ENCODE measurements around the gene KDM2A.

KDM2A gene

GRCh38 chr11:67290801-67291200, 171.7 kb downstream of the KDM2A start:
- no peak overlapping the region for H3K4me3 ChIP-seq (ENCODE audit: low read depth, low read length)
- no peak for DNase-seq (ENCODE audit: low read depth)
- no peak for TF ChIP-seq CTCF (IDR thresholded peaks at IDR 0.05; ENCODE audit: control insufficient read depth, extremely low read depth, insufficient read depth)

GRCh38 chr11:67291481-67292381, 172.7 kb downstream of the KDM2A start:
- no peak for DNase-seq (ENCODE audit: low read depth)
- no peak overlapping the region for H3K4me3 ChIP-seq (ENCODE audit: low read depth, low read length)
- no peak for TF ChIP-seq CTCF (IDR thresholded peaks at IDR 0.05; ENCODE audit: control insufficient read depth, extremely low read depth, insufficient read depth)

- no peak overlapping the region for H3K4me3 ChIP-seq (ENCODE audit: low read depth, low read length)
- TF ChIP-seq CTCF (IDR thresholded peaks at IDR 0.05; ENCODE audit: control insufficient read depth, extremely low read depth, insufficient read depth), result no peak
- no peak for DNase-seq (ENCODE audit: low read depth)
These were observed 173.6 kb downstream of the KDM2A start for GRCh38 chr11:67292671-67293070.

- no peak for DNase-seq (ENCODE audit: low read depth)
These were observed 174.0 kb downstream of the KDM2A start for GRCh38 chr11:67293090-67293489.

GRCh38 chr11:67295846-67296245, 176.8 kb downstream of the KDM2A start:
- no peak for TF ChIP-seq CTCF (IDR thresholded peaks at IDR 0.05; ENCODE audit: control insufficient read depth, extremely low read depth, insufficient read depth)
- H3K4me3 ChIP-seq (ENCODE audit: low read depth, low read length), result no peak overlapping the region
- no peak for DNase-seq (ENCODE audit: low read depth)

More at GRCh38 chr11:67293090-67293489, 174.0 kb downstream of the KDM2A start:
- no peak overlapping the region for H3K4me3 ChIP-seq (ENCODE audit: low read depth, low read length)
- TF ChIP-seq CTCF (IDR thresholded peaks at IDR 0.05; ENCODE audit: control insufficient read depth, extremely low read depth, insufficient read depth), result no peak

- TF ChIP-seq CTCF (IDR thresholded peaks at IDR 0.05; ENCODE audit: control insufficient read depth, extremely low read depth, insufficient read depth), result no peak
- no peak overlapping the region for H3K4me3 ChIP-seq (ENCODE audit: low read depth, low read length)
- no peak for DNase-seq (ENCODE audit: low read depth)
These were observed 179.7 kb downstream of the KDM2A start for GRCh38 chr11:67298786-67299185.

Measured in LNCaP clone FGC (cell line).